Astrocyte (in vitro differentiated cells and primary cell): ENCODE data around the gene TNIK. TPM values are rescaled to one million over a fixed set of nuclear protein-coding genes. Genes with fewer than 3 reads are reported as not detected.
"Not testable (repeated sequence)": the region's sequence is repeated elsewhere in the genome, so short reads cannot be mapped to it uniquely, and the experiment has no call there.

Source experiments
- DNase-seq: peaks from one replicate; pipeline ENCODE4 v3.0.0-alpha.2; 2010; ENCODE audit warnings: low read depth
- FAIRE-seq: peaks from 2 replicates; lab custom pipeline; 2011; peaks lifted over from hg19 to GRCh38; lab: Jason Lieb, UNC
- H2AFZ ChIP-seq: 2 replicates; pipeline ENCODE4 v1.6.0; 2012; ENCODE audit warnings: low read depth, low read length, inconsistent platforms
- H3K27ac ChIP-seq: 2 replicates; pipeline ENCODE4 v1.5.1; 2011; ENCODE audit warnings: low read depth, low read length, inconsistent platforms
- H3K27me3 ChIP-seq: 2 replicates; pipeline ENCODE4 v1.6.0; 2011; ENCODE audit warnings: low read length, inconsistent platforms; ENCODE audit not compliant: insufficient read depth
- H3K36me3 ChIP-seq: 2 replicates; pipeline ENCODE4 v1.5.1; 2011; ENCODE audit warnings: low read length, inconsistent platforms; ENCODE audit not compliant: insufficient read depth
- H3K4me1 ChIP-seq: 2 replicates; pipeline ENCODE4 v1.5.1; 2011; ENCODE audit warnings: low read length, inconsistent platforms; ENCODE audit not compliant: insufficient read depth
- H3K4me2 ChIP-seq: 2 replicates; pipeline ENCODE4 v1.6.0; 2012; ENCODE audit warnings: low read length, inconsistent platforms
- H3K4me3 ChIP-seq: 2 replicates; pipeline ENCODE4 v1.5.1; 2011; ENCODE audit warnings: low read depth, mild to moderate bottlenecking, low read length, inconsistent platforms; ENCODE audit not compliant: insufficient read depth
- H3K79me2 ChIP-seq: 2 replicates; pipeline ENCODE4 v1.6.0; 2012; ENCODE audit warnings: mild to moderate bottlenecking, low read length, inconsistent platforms; ENCODE audit not compliant: insufficient read depth
- H3K9ac ChIP-seq: 2 replicates; pipeline ENCODE4 v1.6.0; 2012; ENCODE audit warnings: mild to moderate bottlenecking, low read length, inconsistent platforms
- H3K9me3 ChIP-seq: 2 replicates; pipeline ENCODE4 v1.5.1; 2012; ENCODE audit warnings: low read depth, mild to moderate bottlenecking, low read length, inconsistent platforms; ENCODE audit not compliant: insufficient read depth
- H4K20me1 ChIP-seq: 2 replicates; pipeline ENCODE4 v1.6.0; 2012; ENCODE audit warnings: low read length, inconsistent platforms; ENCODE audit not compliant: insufficient read depth
- H3K27ac Mint-ChIP-seq: one replicate; pipeline ENCODE4 v1.8.0; 2021; ENCODE audit warnings: mild to moderate bottlenecking, mixed read lengths; ENCODE audit not compliant: unreplicated experiment
- H3K27me3 Mint-ChIP-seq: one replicate; pipeline ENCODE4 v1.8.0; 2021; ENCODE audit warnings: low read depth, mixed read lengths; ENCODE audit not compliant: unreplicated experiment
- H3K36me3 Mint-ChIP-seq: one replicate; pipeline ENCODE4 v1.8.0; 2021; ENCODE audit warnings: low read depth, mixed read lengths; ENCODE audit not compliant: unreplicated experiment
- H3K4me1 Mint-ChIP-seq: one replicate; pipeline ENCODE4 v1.8.0; 2021; ENCODE audit warnings: low read depth, mixed read lengths; ENCODE audit not compliant: unreplicated experiment
- H3K4me3 Mint-ChIP-seq: one replicate; pipeline ENCODE4 v1.8.0; 2021; ENCODE audit warnings: mild to moderate bottlenecking, moderate library complexity, mixed read lengths; ENCODE audit not compliant: unreplicated experiment
- H3K9me3 Mint-ChIP-seq: one replicate; pipeline ENCODE4 v1.8.0; 2021; ENCODE audit warnings: mild to moderate bottlenecking, mixed read lengths; ENCODE audit not compliant: unreplicated experiment
- EZH2 ChIP-seq: IDR thresholded peaks from 2 replicates; pipeline ENCODE4 v1.6.1; 2012; ENCODE audit warnings: mild to moderate bottlenecking, low read length, inconsistent platforms; ENCODE audit not compliant: insufficient read depth
- total RNA-seq: library from RNA; stranded (reverse); gene quantifications from 2 replicates; pipeline ENCODE4 v1.2.1, GENCODE V29; 2021
- TF ChIP-seq, protein P1 (sequence below): IDR thresholded peaks from 2 replicates; pipeline ENCODE4 v1.5.1; 2011; ENCODE audit warnings: low read depth, mild to moderate bottlenecking, inconsistent platforms, low read length, moderate library complexity; ENCODE audit not compliant: insufficient read depth

TNIK gene
- total RNA-seq, 1 donor from 2014 or later = 70.0 TPM

DNA sequence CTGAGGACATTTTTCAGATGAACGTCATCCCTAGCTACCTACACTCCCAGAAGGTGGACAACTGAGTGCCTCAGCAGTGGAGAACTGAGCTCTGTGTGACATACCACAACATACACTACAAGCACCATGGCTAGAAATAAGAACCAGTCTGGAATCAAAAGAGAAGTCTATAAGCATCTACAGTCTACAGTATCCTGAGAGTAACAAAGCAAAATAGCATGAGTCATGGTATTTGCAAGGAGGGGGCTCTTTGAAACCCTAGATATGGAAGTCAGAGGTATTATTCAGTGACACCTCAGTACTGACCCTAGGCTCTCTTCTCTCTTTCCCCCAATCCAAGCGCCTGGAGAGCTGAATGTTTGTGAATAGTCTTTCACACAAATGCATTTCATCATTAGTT is 87.5 kb downstream of the TNIK start:
- Mint-ChIP-seq H3K9me3 (no peaks in the 10 kb centered on the region), H3K27me3 (no peaks in the 10 kb centered on the region), H3K4me1 (peaks cover 28% of the 10 kb centered on the region), H3K36me3 (peaks cover 4% of the 10 kb centered on the region), H3K4me3 (no peak overlapping the region), H3K27ac (no peak overlapping the region)
- DNase-seq (no peak), FAIRE-seq (no peak)
- no peak overlapping the region for H3K4me3 ChIP-seq
- H2AFZ ChIP-seq = no peak overlapping the region
- H3K9me3 ChIP-seq = no peaks in the 10 kb centered on the region
- H4K20me1 ChIP-seq = no peaks in the 10 kb centered on the region
- TF ChIP-seq, protein P1, sequence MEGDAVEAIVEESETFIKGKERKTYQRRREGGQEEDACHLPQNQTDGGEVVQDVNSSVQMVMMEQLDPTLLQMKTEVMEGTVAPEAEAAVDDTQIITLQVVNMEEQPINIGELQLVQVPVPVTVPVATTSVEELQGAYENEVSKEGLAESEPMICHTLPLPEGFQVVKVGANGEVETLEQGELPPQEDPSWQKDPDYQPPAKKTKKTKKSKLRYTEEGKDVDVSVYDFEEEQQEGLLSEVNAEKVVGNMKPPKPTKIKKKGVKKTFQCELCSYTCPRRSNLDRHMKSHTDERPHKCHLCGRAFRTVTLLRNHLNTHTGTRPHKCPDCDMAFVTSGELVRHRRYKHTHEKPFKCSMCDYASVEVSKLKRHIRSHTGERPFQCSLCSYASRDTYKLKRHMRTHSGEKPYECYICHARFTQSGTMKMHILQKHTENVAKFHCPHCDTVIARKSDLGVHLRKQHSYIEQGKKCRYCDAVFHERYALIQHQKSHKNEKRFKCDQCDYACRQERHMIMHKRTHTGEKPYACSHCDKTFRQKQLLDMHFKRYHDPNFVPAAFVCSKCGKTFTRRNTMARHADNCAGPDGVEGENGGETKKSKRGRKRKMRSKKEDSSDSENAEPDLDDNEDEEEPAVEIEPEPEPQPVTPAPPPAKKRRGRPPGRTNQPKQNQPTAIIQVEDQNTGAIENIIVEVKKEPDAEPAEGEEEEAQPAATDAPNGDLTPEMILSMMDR = no peak
- TF ChIP-seq EZH2 = no peak
- no peak overlapping the region for H3K9ac ChIP-seq
- H3K4me1 ChIP-seq = peaks cover 32% of the 10 kb centered on the region
- no peak overlapping the region for H3K27ac ChIP-seq
- H3K27me3 ChIP-seq = no peaks in the 10 kb centered on the region
- H3K79me2 ChIP-seq = peaks cover 10% of the 10 kb centered on the region
- no peaks in the 10 kb centered on the region for H3K36me3 ChIP-seq
- H3K4me2 ChIP-seq = no peak overlapping the region

DNA sequence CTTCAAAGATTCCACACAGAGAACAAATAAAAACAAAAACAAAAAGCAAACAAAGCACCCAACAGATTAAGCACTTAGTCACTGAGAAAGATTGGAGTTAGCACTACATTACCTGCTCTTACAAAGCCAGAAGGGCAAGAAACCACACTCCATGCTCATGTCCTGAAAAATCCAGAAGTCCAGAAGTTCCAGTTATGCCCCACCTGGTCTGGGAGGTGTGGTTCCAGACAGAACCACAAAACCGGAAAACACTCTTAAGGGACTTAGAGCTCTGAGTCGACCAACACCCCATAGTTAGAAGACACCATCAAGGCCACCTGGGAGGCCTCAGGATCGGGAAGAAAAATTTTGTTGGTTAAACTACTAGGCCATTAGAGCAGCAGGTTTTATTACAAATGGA is 88.9 kb downstream of the TNIK start:
- no peak overlapping the region for H3K4me3 Mint-ChIP-seq
- no peak for TF ChIP-seq EZH2
- TF ChIP-seq, protein P1 = no peak
- Histone ChIP-seq H3K27ac (no peak overlapping the region), H3K79me2 (peaks cover 3% of the 10 kb centered on the region), H3K4me1 (peaks cover 32% of the 10 kb centered on the region), H4K20me1 (no peaks in the 10 kb centered on the region), H3K4me3 (no peak overlapping the region), H3K9me3 (no peaks in the 10 kb centered on the region), H3K4me2 (no peak overlapping the region), H3K27me3 (no peaks in the 10 kb centered on the region), H3K9ac (no peak overlapping the region), H2AFZ (no peak overlapping the region), H3K36me3 (no peaks in the 10 kb centered on the region)
- FAIRE-seq = no peak
- no peak for DNase-seq
- peaks cover 23% of the 10 kb centered on the region for H3K4me1 Mint-ChIP-seq
- H3K27ac Mint-ChIP-seq = peak overlapping the region; percentile 82
- peaks cover 2% of the 10 kb centered on the region for H3K36me3 Mint-ChIP-seq
- H3K9me3 Mint-ChIP-seq = no peaks in the 10 kb centered on the region
- H3K27me3 Mint-ChIP-seq = no peaks in the 10 kb centered on the region

DNA sequence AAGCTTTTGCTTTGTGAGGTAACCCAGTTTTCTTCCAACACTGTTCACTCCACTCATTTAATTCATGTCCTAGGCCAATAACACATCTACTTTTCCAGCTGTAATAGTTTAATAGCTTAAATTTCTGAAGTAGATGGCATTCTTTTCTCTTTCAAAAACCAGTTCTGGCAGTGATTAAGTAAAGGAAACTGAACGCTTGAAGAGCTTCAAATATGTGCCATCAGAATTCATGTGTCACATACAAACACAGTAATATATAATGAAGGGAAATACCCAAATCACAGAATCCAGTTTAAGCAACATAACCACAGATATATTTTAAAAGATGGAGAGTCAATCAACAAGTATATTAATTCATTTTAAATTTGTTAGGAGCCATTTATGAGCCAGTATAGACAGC is 91.0 kb downstream of the TNIK start:
- Histone ChIP-seq H3K4me3 (no peak overlapping the region), H3K9me3 (no peaks in the 10 kb centered on the region), H3K79me2 (no peaks in the 10 kb centered on the region), H2AFZ (no peak overlapping the region), H3K9ac (no peak overlapping the region), H3K36me3 (no peaks in the 10 kb centered on the region), H3K4me1 (peaks cover 15% of the 10 kb centered on the region), H3K27me3 (no peaks in the 10 kb centered on the region), H3K27ac (no peak overlapping the region), H4K20me1 (no peaks in the 10 kb centered on the region), H3K4me2 (no peak overlapping the region)
- no peak for FAIRE-seq
- Mint-ChIP-seq H3K36me3 (peaks cover 2% of the 10 kb centered on the region), H3K27me3 (no peaks in the 10 kb centered on the region), H3K4me1 (peaks cover 23% of the 10 kb centered on the region), H3K4me3 (no peak overlapping the region), H3K27ac (no peak overlapping the region), H3K9me3 (no peaks in the 10 kb centered on the region)
- DNase-seq = no peak
- TF ChIP-seq EZH2 = no peak
- TF ChIP-seq, protein P1 = no peak

DNA sequence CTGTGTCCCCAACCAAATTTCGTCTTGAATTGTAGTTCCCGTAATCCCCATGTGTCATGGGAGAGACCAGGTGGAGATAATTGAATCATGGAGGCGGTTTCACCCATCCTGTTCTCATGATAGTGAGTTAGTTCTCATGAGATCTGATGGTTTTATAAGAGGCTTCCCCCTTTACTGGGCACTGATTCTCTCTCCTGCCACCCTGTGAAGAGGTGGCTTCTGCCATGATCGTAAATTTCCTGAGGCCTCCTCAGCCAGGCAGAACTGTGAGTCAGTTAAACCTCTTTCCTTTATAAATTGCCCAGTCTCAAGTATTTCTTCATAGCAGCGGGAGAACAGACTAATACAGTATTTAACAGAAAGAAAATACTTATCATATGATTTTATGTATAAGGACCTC is 93.5 kb downstream of the TNIK start:
- H3K79me2 ChIP-seq, H3K27me3 ChIP-seq, DNase-seq, H4K20me1 ChIP-seq, H3K36me3 ChIP-seq, H3K27ac ChIP-seq, H3K4me3 Mint-ChIP-seq, H2AFZ ChIP-seq, H3K9ac ChIP-seq, H3K27me3 Mint-ChIP-seq, H3K36me3 Mint-ChIP-seq, H3K9me3 Mint-ChIP-seq, FAIRE-seq, H3K9me3 ChIP-seq, H3K4me2 ChIP-seq, H3K4me3 ChIP-seq, H3K27ac Mint-ChIP-seq, H3K4me1 ChIP-seq: not testable (repeated sequence)
- H3K4me1 Mint-ChIP-seq = peaks cover 22% of the 10 kb centered on the region
